Measurements from ENCODE around the gene GTPBP6.

GRCh38 chrX:319579-320125, 1.1 kb upstream of the GTPBP6 start:
- TF ChIP-seq CTCF (IDR thresholded peaks at IDR 0.05) (no peak), EP300 (IDR thresholded peaks at IDR 0.05) (no peak), POLR2AphosphoS5 (IDR thresholded peaks at IDR 0.05) (no peak), POLR2A (IDR thresholded peaks at IDR 0.05) (no peak)

All from gastroesophageal sphincter (tissue), 3 donors.